DMS153 treated with DMSO at 0.1 percent for 48 hours (cell line): Measurements from ENCODE around the gene AFAP1L2.

ENCODE experiments used
- DNase-seq: peaks from one replicate; lab custom pipeline; 2025; ENCODE audit not compliant: unreplicated experiment; lab: John Stamatoyannopoulos, UW

Gene AFAP1L2

GRCh38 chr10:114391599-114391998 is 12.7 kb downstream of the AFAP1L2 start:
- no peak for DNase-seq

GRCh38 chr10:114389426-114389825 is 14.9 kb downstream of the AFAP1L2 start:
- no peak for DNase-seq

GRCh38 chr10:114388275-114388674 is 16.0 kb downstream of the AFAP1L2 start:
- no peak for DNase-seq

GRCh38 chr10:114387784-114388183 is 16.5 kb downstream of the AFAP1L2 start:
- DNase-seq = no peak

- no peak for DNase-seq
These were observed 17.9 kb downstream of the AFAP1L2 start for GRCh38 chr10:114386452-114386851.

- no peak for DNase-seq
These were observed 18.7 kb downstream of the AFAP1L2 start for GRCh38 chr10:114385557-114385956.

- no peak for DNase-seq
These were observed 19.7 kb downstream of the AFAP1L2 start for GRCh38 chr10:114384601-114385000.

- no peak for DNase-seq
These were observed 20.1 kb downstream of the AFAP1L2 start for GRCh38 chr10:114384181-114384580.

GRCh38 chr10:114380797-114381196 is 23.5 kb downstream of the AFAP1L2 start:
- no peak for DNase-seq

- peak; percentile 5 for DNase-seq
These were observed 24.2 kb downstream of the AFAP1L2 start for GRCh38 chr10:114380060-114380459.

- DNase-seq = no peak
These were observed 24.7 kb downstream of the AFAP1L2 start for GRCh38 chr10:114379631-114380041.

GRCh38 chr10:114376523-114376922 is 27.8 kb downstream of the AFAP1L2 start:
- no peak for DNase-seq

GRCh38 chr10:114375047-114375446 is 29.3 kb downstream of the AFAP1L2 start:
- DNase-seq = no peak

- DNase-seq = no peak
These were observed 30.1 kb downstream of the AFAP1L2 start for GRCh38 chr10:114374053-114374791.

- no peak for DNase-seq
These were observed 30.7 kb downstream of the AFAP1L2 start for GRCh38 chr10:114373631-114374030.

- DNase-seq = no peak
These were observed 31.3 kb downstream of the AFAP1L2 start for GRCh38 chr10:114372995-114373394.

GRCh38 chr10:114372179-114372578 is 32.1 kb downstream of the AFAP1L2 start:
- no peak for DNase-seq

GRCh38 chr10:114370966-114371365 is 33.3 kb downstream of the AFAP1L2 start:
- no peak for DNase-seq

GRCh38 chr10:114370199-114370598 is 34.1 kb downstream of the AFAP1L2 start:
- DNase-seq = no peak

GRCh38 chr10:114368057-114368391 is 36.3 kb downstream of the AFAP1L2 start:
- no peak for DNase-seq

GRCh38 chr10:114367351-114368056 is 36.8 kb downstream of the AFAP1L2 start:
- no peak for DNase-seq

- no peak for DNase-seq
These were observed 39.6 kb downstream of the AFAP1L2 start for GRCh38 chr10:114364726-114365125.
